ENCODE results near the gene LTBP3.
"Not testable (repeated sequence)": the region's sequence is repeated elsewhere in the genome, so short reads cannot be mapped to it uniquely, and the experiment has no call there.

The LTBP3 gene

GRCh38 chr11:65569973-65570918 lies 12.1 kb upstream of the LTBP3 start, which contains the start of gene ZNRD2:
Gene ZNRD2, plus strand, starts transcription at chr11:65570477. Its CDS starts 15 bp downstream, at chr11:65570492.
- Mint-ChIP-seq H3K4me1 (peaks cover 54% of the 10 kb centered on the region), H3K27ac (peak within 1 kb of the TSS; percentile 93 to 95 (median 95)), H3K36me3 (ENCODE audit: low read depth) (peaks cover 3% of the 10 kb centered on the region), H3K9me3 (no peaks in the 10 kb centered on the region), H3K27me3 (ENCODE audit: low read depth) (no peaks in the 10 kb centered on the region), H3K4me3 (peak within 1 kb of the TSS; percentile 99 to 100 (median 99))
- peak; percentile 52 to 66 (median 60) for TF ChIP-seq CTCF (IDR thresholded peaks at IDR 0.05; ENCODE audit: unreplicated experiment in 3 of 3)

- Mint-ChIP-seq H3K4me1 (peaks cover 47% of the 10 kb centered on the region), H3K36me3 (ENCODE audit: low read depth) (peaks cover 3% of the 10 kb centered on the region), H3K27me3 (ENCODE audit: low read depth) (no peaks in the 10 kb centered on the region), H3K27ac (peak overlapping the region; percentile 93 to 95 (median 95)), H3K4me3 (peak overlapping the region; percentile 99 to 100 (median 99)), H3K9me3 (no peaks in the 10 kb centered on the region)
- TF ChIP-seq CTCF (IDR thresholded peaks at IDR 0.05; ENCODE audit: unreplicated experiment in 3 of 3), result no peak
Measured at GRCh38 chr11:65569164-65569972, 11.2 kb upstream of the LTBP3 start.

GRCh38 chr11:65565624-65566453 lies 7.7 kb upstream of the LTBP3 start:
- H3K27ac Mint-ChIP-seq, result peak overlapping the region in 1 of 3 experiments; percentile 17
- no peaks in the 10 kb centered on the region for H3K9me3 Mint-ChIP-seq

GRCh38 chr11:65564879-65565559 lies 6.9 kb upstream of the LTBP3 start:
- not testable (repeated sequence) for H3K27ac Mint-ChIP-seq; H3K27me3 Mint-ChIP-seq (ENCODE audit: low read depth); H3K4me3 Mint-ChIP-seq; H3K9me3 Mint-ChIP-seq; H3K36me3 Mint-ChIP-seq (ENCODE audit: low read depth)
- H3K4me1 Mint-ChIP-seq, result peaks cover 42% of the 10 kb centered on the region

More at GRCh38 chr11:65565624-65566453, 7.7 kb upstream of the LTBP3 start:
- peaks cover 3% of the 10 kb centered on the region for H3K36me3 Mint-ChIP-seq (ENCODE audit: low read depth)
- H3K27me3 Mint-ChIP-seq (ENCODE audit: low read depth), result peaks cover 3% of the 10 kb centered on the region
- no peak overlapping the region for H3K4me3 Mint-ChIP-seq
- H3K4me1 Mint-ChIP-seq, result peaks cover 41% of the 10 kb centered on the region
- no peak for TF ChIP-seq CTCF (IDR thresholded peaks at IDR 0.05; ENCODE audit: unreplicated experiment in 3 of 3)

GRCh38 chr11:65563601-65564000 lies 5.4 kb upstream of the LTBP3 start:
- peaks cover 3% of the 10 kb centered on the region for H3K27me3 Mint-ChIP-seq (ENCODE audit: low read depth)
- peaks cover 3% of the 10 kb centered on the region for H3K36me3 Mint-ChIP-seq (ENCODE audit: low read depth)
- no peaks in the 10 kb centered on the region for H3K9me3 Mint-ChIP-seq
- no peak for TF ChIP-seq CTCF (IDR thresholded peaks at IDR 0.05; ENCODE audit: unreplicated experiment in 3 of 3)
- peak overlapping the region in 2 of 3 experiments; percentile 61 to 88 for H3K27ac Mint-ChIP-seq
- no peak overlapping the region for H3K4me3 Mint-ChIP-seq
- H3K4me1 Mint-ChIP-seq, result peaks cover 43% of the 10 kb centered on the region

Measured in nephron (organoid).